ENCODE data around the gene TPO.

TPO gene

GRCh38 chr2:1544478-1545069 lies 131.3 kb downstream of the TPO start:
- Mint-ChIP-seq H3K27ac (no peak overlapping the region), H3K27me3 (ENCODE audit: low read depth, poor library complexity) (peaks cover 16% of the 10 kb centered on the region), H3K4me1 (peaks cover 54% of the 10 kb centered on the region), H3K4me3 (no peak overlapping the region), H3K9me3 (no peaks in the 10 kb centered on the region), H3K36me3 (ENCODE audit: low read depth) (no peaks in the 10 kb centered on the region)
- no peak for DNase-seq
- no peak for TF ChIP-seq CTCF (IDR thresholded peaks at IDR 0.05)

GRCh38 chr2:1546023-1546591 lies 132.8 kb downstream of the TPO start:
- no peak overlapping the region for H3K27ac Mint-ChIP-seq
- H3K9me3 Mint-ChIP-seq: no peaks in the 10 kb centered on the region
- H3K27me3 Mint-ChIP-seq (ENCODE audit: low read depth, poor library complexity): peaks cover 15% of the 10 kb centered on the region
- peak; percentile 73 for DNase-seq
- peaks cover 47% of the 10 kb centered on the region for H3K4me1 Mint-ChIP-seq
- TF ChIP-seq CTCF (IDR thresholded peaks at IDR 0.05): peak; percentile 92
- H3K36me3 Mint-ChIP-seq (ENCODE audit: low read depth): no peaks in the 10 kb centered on the region
- H3K4me3 Mint-ChIP-seq: no peak overlapping the region

DNA sequence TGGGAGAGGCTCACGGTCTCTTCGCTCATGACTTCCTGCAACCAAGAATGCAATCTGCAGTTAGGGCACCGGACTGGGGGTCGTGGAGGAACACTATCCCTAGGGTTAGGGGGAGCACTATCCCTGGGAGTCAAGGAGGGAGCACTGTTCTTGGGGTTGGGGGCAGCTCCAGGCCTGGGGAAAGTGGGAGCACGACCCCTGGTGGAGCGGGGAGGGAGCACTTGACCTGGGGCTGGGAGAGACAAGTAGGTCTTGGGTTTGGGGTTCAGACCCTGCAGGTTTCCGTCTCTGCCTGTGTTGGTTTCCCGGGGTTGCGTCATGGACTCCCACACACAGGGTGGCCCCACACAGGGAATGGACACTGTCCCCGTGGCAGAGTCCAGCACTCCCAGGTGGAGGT lies 133.6 kb downstream of the TPO start:
- Mint-ChIP-seq H3K27ac (no peak overlapping the region), H3K4me1 (peaks cover 39% of the 10 kb centered on the region), H3K9me3 (no peaks in the 10 kb centered on the region), H3K27me3 (ENCODE audit: low read depth, poor library complexity) (peaks cover 22% of the 10 kb centered on the region), H3K4me3 (no peak overlapping the region), H3K36me3 (ENCODE audit: low read depth) (no peaks in the 10 kb centered on the region)
- TF ChIP-seq CTCF (IDR thresholded peaks at IDR 0.05): no peak
- no peak for DNase-seq

DNA sequence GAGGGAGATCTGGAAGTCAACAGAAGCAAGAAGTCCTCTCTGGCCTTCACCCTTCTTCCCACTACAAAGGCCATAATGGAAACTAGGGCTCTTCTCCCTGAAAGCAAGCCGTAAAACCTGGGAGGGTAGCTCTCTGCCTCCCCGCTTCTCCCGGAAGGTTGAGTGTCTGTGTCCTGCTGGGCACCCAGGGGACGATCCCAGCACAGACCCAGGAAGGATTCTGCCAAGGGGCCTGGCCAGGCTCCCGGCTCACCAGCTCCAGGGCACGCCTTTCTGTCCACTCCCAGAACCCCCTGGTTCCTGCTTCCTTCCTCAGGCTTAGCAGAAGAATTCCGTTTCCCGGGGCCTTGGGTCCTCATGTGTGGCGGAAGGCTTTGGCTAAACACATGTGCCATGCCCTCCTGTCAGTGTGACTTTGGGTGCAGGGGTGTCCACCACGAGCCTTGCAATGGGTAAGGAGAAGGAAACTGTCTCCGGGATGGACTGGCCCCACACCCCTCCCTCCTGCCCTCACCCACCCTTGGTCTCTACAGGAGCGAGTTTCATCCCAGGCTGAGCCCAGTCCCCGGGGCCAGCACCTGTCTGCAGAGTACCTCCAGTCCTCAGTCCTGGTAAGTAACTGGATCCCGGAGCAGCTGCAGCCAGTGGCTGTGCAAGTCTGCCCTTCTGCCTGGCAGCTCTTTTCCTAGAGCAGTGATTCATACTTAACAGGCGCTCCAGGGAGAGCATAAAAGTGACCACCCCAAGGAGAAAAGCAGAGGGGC lies 135.8 kb downstream of the TPO start:
- Mint-ChIP-seq H3K4me3 (no peak overlapping the region), H3K4me1 (peaks cover 25% of the 10 kb centered on the region), H3K27ac (no peak overlapping the region), H3K36me3 (ENCODE audit: low read depth) (no peaks in the 10 kb centered on the region), H3K9me3 (no peaks in the 10 kb centered on the region), H3K27me3 (ENCODE audit: low read depth, poor library complexity) (peaks cover 19% of the 10 kb centered on the region)
- TF ChIP-seq CTCF (IDR thresholded peaks at IDR 0.05): no peak
- no peak for DNase-seq

DNA sequence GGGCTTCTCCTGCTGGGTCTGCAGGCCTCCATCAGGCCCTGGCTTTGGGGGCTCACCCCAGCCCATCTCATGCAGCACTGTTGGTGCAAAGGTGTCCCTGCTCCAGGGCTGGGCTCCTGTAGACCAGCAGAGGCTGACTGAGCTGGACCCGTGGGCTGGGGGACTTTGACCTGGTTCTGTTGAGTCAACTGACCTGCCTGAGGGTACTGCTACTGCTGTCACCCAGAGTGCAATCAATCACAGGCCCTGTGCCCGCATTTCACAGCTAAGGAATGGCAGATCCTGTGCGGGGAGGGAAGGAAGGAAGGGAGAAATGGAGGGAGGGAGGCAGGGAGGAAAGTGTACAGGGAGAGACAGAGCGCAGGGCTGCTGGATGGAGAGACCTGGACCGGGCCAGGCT lies 136.8 kb downstream of the TPO start:
- no peak for DNase-seq
- no peaks in the 10 kb centered on the region for H3K9me3 Mint-ChIP-seq
- H3K36me3 Mint-ChIP-seq (ENCODE audit: low read depth): no peaks in the 10 kb centered on the region
- H3K4me1 Mint-ChIP-seq: peaks cover 19% of the 10 kb centered on the region
- TF ChIP-seq CTCF (IDR thresholded peaks at IDR 0.05): no peak
- H3K4me3 Mint-ChIP-seq: no peak overlapping the region
- peaks cover 20% of the 10 kb centered on the region for H3K27me3 Mint-ChIP-seq (ENCODE audit: low read depth, poor library complexity)
- no peak overlapping the region for H3K27ac Mint-ChIP-seq

Measured in nephron progenitor cell (in vitro differentiated cells).